Measurements from ENCODE around the gene ADAMTS17.

The ADAMTS17 gene

DNA sequence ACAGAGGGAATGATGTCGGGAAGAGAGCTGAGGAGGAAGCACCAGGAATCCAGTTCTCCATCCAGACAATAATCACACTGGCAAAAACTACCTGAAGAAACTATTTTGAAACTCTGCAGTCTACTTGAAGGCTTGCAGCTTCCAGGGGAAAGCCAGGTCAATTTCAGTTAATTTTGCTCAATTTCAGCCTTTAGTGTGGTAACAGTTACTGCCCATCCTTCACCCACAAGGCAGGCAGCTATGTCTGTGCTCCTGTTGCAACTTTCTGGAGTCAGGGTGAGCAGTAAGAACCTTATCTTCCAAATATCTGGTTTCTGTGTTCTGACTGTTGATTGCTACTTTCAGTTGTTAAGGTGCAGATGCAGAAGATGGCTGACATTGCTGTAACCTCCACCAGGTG is 221.7 kb downstream of the ADAMTS17 start:
- DNase-seq: no peak

DNA sequence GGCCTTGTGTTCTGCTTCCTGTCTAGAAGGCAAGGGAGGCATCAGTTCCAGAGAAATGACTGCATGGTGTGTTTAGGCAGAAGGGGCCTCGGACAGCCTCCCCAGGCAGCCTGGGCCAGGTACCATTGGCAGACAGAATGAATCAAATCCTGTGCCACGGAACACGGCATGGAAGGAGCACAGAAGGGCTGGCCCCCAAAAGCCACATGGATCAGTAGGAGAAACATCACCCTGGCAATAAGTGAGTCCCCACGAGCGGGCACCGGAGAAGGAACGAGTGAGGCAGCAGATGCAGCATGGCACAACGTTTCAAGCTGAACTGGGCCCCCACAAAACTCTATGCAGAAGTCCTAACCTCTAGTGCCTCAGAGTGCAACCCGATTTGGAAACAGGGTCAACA is 223.2 kb downstream of the ADAMTS17 start:
- no peak for DNase-seq

- DNase-seq: no peak
Observed at GRCh38 chr15:100116416-100117190, 225.2 kb downstream of the ADAMTS17 start.

DNA sequence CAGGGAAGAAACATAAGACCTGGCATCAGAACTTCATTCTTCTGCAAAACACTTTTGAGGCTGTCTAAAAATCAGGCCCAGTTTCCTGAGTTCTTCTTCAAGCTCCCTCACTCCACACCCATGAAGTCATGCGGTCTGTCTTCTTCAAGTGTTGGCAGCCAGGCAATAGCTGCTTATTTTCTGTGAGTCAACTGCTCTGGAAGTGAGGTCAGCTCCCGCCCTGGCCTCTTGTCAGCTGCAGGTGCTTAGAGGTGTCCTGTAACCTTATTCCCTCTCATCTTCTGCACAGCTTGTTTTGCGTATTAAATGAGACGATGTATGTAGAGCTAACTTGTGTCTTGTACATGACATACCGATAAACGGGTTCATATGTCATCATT is 226.1 kb downstream of the ADAMTS17 start:
- no peak for DNase-seq

- DNase-seq: no peak
Observed at GRCh38 chr15:100115066-100115710, 226.6 kb downstream of the ADAMTS17 start.

DNA sequence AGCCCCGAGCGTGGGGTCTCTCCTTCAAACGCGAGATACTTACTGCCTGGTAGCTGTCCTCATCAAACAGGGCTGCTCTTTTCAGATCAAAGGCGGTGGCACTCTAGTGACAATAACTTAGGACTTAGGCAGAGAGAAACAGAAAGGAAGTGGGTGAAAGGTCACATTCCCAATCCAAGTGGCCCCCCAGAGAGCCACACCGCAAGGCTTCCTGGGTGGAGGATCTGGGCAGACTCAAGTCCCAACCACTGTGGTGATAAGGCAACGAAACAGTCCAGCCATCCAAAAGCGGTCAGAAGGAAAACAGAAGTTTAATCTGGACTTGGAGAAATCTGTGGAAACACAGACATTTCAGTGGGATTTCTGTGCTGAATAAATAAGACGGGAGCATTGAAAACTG is 227.2 kb downstream of the ADAMTS17 start:
- no peak for DNase-seq

- DNase-seq: no peak
Observed at GRCh38 chr15:100114100-100114499, 227.7 kb downstream of the ADAMTS17 start.

DNA sequence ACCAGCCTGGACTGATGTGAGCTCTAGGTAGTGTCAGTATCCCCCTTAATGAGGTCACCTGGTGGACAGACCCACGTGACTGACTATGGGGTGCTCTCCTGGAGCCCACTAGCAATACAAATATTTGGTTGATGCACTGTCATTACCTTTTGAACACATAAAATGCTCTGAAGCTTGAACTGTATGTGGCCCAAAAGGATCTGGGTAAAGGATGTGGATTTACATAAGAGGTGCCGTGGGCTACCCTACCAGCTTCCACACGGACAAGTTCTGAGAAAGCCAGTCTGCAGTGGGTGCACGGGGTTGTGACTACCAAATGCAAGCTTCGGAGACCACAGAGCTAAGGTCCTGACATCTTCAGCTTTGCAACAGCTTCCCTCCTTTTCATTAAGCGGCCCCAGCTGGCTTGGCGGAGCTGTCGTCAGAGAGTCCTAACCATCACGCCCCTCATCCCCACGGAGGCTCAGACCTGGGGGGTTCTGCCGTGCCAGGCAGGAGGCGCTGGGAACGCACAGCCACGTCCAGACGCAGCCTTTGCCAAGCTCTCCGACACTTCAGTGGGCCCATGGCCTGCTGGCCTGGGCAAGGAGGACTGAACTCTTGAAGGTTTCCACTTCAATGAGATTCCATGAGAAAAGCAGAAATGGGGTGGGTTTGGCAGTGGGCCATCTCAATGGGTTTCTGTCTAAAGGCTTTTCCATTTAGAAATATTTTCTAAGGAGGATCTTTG is 228.3 kb downstream of the ADAMTS17 start:
- no peak for DNase-seq

DNA sequence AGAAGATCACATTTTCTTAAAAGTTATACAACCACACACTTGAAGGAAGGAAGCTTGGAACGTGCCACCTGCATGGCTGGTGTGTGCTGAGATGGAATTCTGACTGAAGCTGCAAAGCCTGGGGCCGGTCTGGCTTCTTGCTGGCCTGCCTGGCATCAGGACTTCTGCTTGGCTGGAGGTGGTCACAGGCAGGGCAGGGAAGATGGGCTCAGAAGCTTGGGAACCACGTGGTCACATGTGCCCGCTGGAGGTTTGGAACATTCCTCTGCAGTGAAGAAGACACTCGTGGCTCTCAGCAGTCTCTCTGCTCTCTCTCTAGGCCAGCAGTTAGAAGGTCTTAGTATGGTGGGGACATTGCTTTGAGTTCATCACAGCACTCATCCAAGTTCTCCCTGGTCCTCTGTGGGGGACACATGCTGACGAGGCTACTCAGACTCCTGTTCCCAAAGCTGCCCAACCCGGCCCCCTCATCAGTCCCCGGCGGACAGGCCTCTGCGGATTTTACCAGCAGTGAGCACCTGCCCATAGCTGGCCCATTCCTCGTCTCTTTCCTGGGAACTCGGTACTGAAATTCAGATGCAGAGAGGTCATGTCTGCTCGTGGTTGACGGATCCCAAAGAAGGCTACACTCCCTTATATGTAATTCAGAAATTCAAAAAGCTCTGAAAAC is 229.0 kb downstream of the ADAMTS17 start:
- DNase-seq: no peak

- DNase-seq: no peak
Observed at GRCh38 chr15:100112061-100112420, 229.7 kb downstream of the ADAMTS17 start.

DNA sequence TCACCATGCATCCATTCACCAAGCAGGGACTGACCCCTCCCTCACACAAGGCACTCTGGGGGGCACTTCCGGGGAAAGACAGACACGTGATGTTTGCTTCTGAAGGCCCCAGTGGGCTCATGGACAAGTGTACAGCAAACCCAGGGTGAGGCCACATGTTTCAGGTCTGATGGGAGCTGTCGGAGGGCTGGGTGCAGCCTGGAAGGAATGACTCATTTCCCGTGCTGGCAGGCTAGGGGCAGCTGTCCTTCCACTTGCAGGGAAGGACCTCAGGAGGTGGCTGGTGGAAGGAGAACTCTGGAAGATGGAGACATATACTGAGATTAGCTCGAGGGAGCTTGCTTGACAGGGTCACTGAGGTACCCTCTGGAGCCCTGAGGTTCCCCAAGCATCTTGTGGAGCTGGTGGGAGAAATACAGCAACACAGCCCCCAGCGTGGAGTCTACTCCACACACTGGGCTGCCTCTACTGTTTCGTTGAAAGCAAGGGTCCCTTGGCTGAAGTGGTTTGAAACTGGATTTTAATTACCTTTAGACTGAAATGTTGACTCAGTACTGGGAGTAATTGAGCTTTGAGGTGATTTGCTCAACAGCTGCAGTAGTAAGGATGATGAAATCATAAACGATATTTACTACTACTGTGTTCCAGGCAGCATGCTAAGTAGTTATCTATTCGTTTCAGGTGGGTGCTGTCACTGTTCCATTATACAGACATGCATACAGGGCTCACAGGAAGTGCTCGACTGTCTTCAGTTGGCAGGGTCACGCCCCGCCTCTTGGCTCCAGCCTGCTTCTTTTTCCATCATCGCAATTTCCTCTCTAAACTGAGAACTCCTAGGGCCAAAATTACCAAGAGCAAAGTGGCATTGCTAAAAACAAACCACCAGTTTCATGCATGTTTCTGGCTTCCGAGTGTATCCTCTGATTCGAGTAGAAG is 230.4 kb downstream of the ADAMTS17 start:
- peak; percentile 34 for DNase-seq

GRCh38 chr15:100109486-100110035 is 232.2 kb downstream of the ADAMTS17 start:
- DNase-seq: no peak

DNA sequence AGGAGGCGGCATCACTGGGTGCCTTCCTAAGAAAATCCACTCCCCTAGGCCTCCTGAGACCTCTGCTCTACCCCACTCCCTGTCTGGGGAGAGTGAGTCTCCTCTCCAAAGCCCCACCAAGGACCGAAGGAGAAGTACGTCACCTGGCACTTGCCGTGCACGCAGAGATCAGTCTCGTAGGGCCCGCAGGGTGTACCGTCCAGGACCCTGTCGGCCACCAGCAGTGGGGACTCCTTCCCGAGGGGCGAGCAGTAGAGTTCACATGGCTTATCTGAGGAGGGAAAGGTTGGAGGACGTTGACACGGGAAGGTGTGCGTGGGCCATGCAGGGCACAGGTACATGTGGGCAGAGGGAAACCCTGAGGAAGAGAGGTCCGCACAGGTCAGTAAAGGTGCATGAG is 232.9 kb downstream of the ADAMTS17 start:
- no peak for DNase-seq

DNA sequence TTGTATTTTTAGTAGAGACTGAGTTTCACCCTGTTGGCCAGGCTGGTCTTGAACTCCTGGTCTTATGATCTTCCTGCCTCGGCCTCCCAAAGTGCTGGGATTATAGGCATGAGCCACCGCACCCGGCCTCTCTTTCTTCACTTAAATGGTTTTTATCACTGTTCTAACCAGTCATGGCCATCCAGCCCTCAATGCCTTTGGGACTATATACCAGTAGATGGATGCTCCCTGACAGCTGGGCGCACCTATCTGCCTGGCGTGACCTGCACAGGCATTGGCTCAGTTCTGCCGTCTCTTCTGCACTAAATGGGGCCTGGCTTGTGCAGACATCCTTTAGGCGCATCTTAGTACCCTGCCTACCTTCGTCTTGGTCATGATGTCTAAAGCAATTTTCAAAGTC is 233.4 kb downstream of the ADAMTS17 start:
- no peak for DNase-seq

- no peak for DNase-seq
Observed at GRCh38 chr15:100107606-100108225, 234.1 kb downstream of the ADAMTS17 start.

- no peak for DNase-seq
Observed at GRCh38 chr15:100107151-100107550, 234.6 kb downstream of the ADAMTS17 start.

DNA sequence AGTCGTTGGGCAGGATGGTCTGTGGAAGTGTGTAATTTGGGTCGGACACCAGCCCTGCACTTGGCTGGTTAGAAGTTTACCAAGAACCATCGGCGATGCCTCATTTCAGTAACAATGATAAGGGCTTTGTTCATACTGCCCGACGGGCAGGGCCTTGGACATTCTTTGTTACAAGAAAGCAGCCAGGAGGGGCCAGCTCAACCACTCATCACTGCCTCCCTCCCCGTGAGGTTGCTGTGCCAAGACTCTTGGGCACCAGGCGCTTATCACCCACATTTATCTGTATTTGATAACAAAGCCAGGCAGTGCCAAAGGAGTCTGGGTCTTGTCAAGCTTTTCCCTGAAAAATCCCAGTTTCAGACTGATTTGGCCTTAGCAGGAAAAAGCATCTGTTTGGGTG is 235.0 kb downstream of the ADAMTS17 start:
- DNase-seq: no peak

GRCh38 chr15:100105101-100105500 is 236.7 kb downstream of the ADAMTS17 start:
- no peak for DNase-seq

DNA sequence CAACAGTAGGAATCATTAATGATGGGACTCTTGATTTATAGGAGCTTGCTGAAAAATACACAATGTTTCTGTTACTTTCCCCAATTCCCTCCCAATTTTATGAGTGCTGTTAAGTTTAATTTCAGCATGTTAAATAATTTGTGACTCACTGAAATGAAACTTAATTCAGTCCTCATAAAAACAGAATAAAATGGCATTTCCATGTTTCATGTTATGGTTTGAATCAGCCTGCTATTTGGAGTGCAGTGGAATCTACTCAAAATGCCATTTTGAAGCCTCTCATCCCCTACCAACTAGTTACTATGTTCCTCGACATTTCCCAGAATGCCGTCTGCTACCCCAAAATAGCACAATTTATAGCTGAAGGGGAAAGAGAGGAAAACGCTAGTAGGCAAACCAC is 237.5 kb downstream of the ADAMTS17 start:
- DNase-seq: no peak

DNA sequence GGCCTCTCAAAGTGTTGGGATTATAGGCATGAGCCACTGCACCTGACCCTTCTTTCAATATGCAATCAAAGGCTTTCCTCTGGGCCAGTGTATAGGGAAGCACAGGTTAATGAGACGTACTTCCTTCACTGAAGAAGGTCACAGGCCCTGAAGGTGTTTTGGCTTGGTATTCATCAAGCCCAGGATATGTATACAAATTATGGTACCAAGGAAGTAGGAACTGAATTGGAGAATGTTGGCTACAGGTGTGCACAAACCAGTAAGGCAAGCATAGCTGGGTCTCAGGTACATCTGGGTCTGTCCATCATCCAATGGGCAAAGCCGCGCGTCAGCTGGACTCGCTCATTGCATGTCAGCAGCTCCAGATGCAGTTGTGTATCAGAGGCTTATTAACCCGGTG is 237.9 kb downstream of the ADAMTS17 start:
- DNase-seq: no peak

GRCh38 chr15:100101426-100102089 is 240.2 kb downstream of the ADAMTS17 start:
- no peak for DNase-seq

Data from activated CD4-positive, CD25-positive, alpha-beta regulatory T cell treated with anti-CD3 and anti-CD28 coated beads, Interleukin-2, amount 50 U/mL, for 72 hours (primary cell).